Endodermal cell (in vitro differentiated cells): ENCODE measurements around the gene CD300LF. TPM values are rescaled to one million over a fixed set of nuclear protein-coding genes. Genes with fewer than 3 reads are reported as not detected.

Experiments used
- DNase-seq: peaks from one replicate; pipeline ENCODE4 v3.0.0-alpha.2; 2017
- H3K27ac ChIP-seq: 2 replicates; pipeline ENCODE4 v1.5.1; 2013; ENCODE audit warnings: mild to moderate bottlenecking, low read depth, low read length, moderate library complexity
- H3K27me3 ChIP-seq: 2 replicates; pipeline ENCODE4 v1.6.1; 2013; ENCODE audit warnings: mild to moderate bottlenecking, low read length, moderate library complexity; ENCODE audit not compliant: insufficient read depth, control insufficient read depth, poor library complexity, severe bottlenecking
- H3K36me3 ChIP-seq: 2 replicates; pipeline ENCODE4 v1.7.0; 2013; ENCODE audit warnings: mild to moderate bottlenecking, low read length, moderate library complexity; ENCODE audit not compliant: control insufficient read depth, insufficient read depth
- H3K4me1 ChIP-seq: one replicate; pipeline ENCODE4 v1.7.0; 2013; ENCODE audit warnings: low read length; ENCODE audit not compliant: control insufficient read depth, insufficient read depth
- H3K4me3 ChIP-seq: 2 replicates; pipeline ENCODE4 v1.5.1; 2013; ENCODE audit warnings: mild to moderate bottlenecking, low read length, moderate library complexity
- H3K9ac ChIP-seq: 2 replicates; pipeline ENCODE4 v1.6.1; 2013; ENCODE audit warnings: mild to moderate bottlenecking, low read length, moderate library complexity; ENCODE audit not compliant: poor library complexity, severe bottlenecking; ENCODE audit errors: extremely low read depth
- H3K9me3 ChIP-seq: 2 replicates; pipeline ENCODE4 v1.6.1; 2013; ENCODE audit warnings: mild to moderate bottlenecking, low read length, moderate library complexity; ENCODE audit not compliant: control insufficient read depth
- H3K27ac Mint-ChIP-seq: 2 replicates; pipeline ENCODE4 v1.8.0; 2020; ENCODE audit warnings: mixed read lengths
- H3K27me3 Mint-ChIP-seq: 2 replicates; pipeline ENCODE4 v1.8.0; 2021; ENCODE audit warnings: mild to moderate bottlenecking, mixed read lengths; ENCODE audit not compliant: insufficient read depth
- H3K36me3 Mint-ChIP-seq: 2 replicates; pipeline ENCODE4 v1.8.0; 2020; ENCODE audit warnings: low read depth, mixed read lengths
- H3K4me1 Mint-ChIP-seq: 2 replicates; pipeline ENCODE4 v1.8.0; 2020; ENCODE audit warnings: mixed read lengths
- H3K4me3 Mint-ChIP-seq: 2 replicates; pipeline ENCODE4 v1.8.0; 2020; ENCODE audit warnings: mild to moderate bottlenecking, moderate library complexity, mixed read lengths
- H3K9me3 Mint-ChIP-seq: 2 replicates; pipeline ENCODE4 v1.8.0; 2020; ENCODE audit warnings: mild to moderate bottlenecking, mixed read lengths
- WGBS, 2 experiments: methylation state at CpG; one replicate each; pipeline versions ENCODE4 v1.1.5 to v1.1.7; 2013; ENCODE audit warnings: missing lambda C conversion rate in 2 of 2, mixed read lengths in 1 of 2; ENCODE audit not compliant: insufficient coverage in 1 of 2, insufficient read length in 1 of 2; 5-methylcytosine and 5-hydroxymethylcytosine counted together
- total RNA-seq, 2 donors: library from RNA; stranded (reverse); fragmentation: NEBNext Ultra II Directional in 1 of 2; extraction: Animal tissue kit (Norgen Biotek cat#: 25700) in 1 of 2; gene quantifications; 2 replicates in 1 of 2; 3 replicates in 1 of 2; pipeline ENCODE4 v1.2.1, GENCODE V29; 2021
- TF ChIP-seq, protein P1 (sequence below): fragments of 200-600 bp; sonication (generic); conservative IDR thresholded peaks from 2 replicates; pipeline ENCODE4 v1.5.0; 2021; ENCODE audit warnings: antibody characterized with exemption, mild to moderate bottlenecking

CD300LF gene
- total RNA-seq, 2 donors from 2014 or later: not detected

DNA sequence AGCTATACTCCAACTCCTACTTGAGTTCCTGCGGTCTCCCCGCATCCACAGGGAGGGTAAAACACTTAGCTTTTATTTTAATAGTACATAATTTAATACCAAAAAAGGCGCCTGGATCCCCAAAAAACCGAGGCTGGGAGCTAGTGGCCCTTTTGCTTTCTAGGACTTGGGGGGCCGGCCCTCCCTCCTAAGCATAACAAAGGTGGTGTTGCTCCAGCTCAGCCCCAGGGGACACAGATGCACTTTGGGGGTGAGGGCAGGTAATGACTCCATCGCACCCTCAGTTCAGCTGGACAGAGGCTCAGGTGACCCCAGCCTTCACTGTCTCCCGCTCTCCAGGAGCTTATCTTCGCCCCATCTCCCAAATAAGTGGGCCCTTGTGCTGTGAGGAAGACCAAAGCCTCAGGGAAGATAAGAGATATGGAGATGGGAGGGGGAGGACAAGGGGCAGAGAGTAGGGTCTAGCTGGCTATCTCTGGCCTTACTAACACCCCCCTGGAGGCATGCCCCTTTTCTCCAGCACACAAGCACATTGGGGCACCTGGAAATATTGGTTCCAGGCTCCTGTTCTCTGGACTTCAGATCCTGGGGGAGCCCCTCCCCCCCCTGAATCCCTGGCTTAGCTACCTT, 32.9 kb upstream of the CD300LF start:
- peak overlapping the region; percentile 57 for H3K4me3 ChIP-seq
- no peaks in the 10 kb centered on the region for H3K36me3 ChIP-seq
- Mint-ChIP-seq H3K27me3 (no peaks in the 10 kb centered on the region), H3K27ac (peak overlapping the region; percentile 92), H3K4me3 (peak overlapping the region; percentile 95), H3K4me1 (peaks cover 38% of the 10 kb centered on the region), H3K9me3 (no peaks in the 10 kb centered on the region), H3K36me3 (no peaks in the 10 kb centered on the region)
- no peak overlapping the region for H3K9ac ChIP-seq
- no peaks in the 10 kb centered on the region for H3K27me3 ChIP-seq
- no peak for DNase-seq
- H3K9me3 ChIP-seq: no peaks in the 10 kb centered on the region
- no peak overlapping the region for H3K27ac ChIP-seq
- TF ChIP-seq, protein P1, sequence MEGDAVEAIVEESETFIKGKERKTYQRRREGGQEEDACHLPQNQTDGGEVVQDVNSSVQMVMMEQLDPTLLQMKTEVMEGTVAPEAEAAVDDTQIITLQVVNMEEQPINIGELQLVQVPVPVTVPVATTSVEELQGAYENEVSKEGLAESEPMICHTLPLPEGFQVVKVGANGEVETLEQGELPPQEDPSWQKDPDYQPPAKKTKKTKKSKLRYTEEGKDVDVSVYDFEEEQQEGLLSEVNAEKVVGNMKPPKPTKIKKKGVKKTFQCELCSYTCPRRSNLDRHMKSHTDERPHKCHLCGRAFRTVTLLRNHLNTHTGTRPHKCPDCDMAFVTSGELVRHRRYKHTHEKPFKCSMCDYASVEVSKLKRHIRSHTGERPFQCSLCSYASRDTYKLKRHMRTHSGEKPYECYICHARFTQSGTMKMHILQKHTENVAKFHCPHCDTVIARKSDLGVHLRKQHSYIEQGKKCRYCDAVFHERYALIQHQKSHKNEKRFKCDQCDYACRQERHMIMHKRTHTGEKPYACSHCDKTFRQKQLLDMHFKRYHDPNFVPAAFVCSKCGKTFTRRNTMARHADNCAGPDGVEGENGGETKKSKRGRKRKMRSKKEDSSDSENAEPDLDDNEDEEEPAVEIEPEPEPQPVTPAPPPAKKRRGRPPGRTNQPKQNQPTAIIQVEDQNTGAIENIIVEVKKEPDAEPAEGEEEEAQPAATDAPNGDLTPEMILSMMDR: no peak
- 62 to 70% methylated on average over 2 to 6 of the region's 8 CpGs for WGBS, 2 experiments
- H3K4me1 ChIP-seq: peaks cover 26% of the 10 kb centered on the region

DNA sequence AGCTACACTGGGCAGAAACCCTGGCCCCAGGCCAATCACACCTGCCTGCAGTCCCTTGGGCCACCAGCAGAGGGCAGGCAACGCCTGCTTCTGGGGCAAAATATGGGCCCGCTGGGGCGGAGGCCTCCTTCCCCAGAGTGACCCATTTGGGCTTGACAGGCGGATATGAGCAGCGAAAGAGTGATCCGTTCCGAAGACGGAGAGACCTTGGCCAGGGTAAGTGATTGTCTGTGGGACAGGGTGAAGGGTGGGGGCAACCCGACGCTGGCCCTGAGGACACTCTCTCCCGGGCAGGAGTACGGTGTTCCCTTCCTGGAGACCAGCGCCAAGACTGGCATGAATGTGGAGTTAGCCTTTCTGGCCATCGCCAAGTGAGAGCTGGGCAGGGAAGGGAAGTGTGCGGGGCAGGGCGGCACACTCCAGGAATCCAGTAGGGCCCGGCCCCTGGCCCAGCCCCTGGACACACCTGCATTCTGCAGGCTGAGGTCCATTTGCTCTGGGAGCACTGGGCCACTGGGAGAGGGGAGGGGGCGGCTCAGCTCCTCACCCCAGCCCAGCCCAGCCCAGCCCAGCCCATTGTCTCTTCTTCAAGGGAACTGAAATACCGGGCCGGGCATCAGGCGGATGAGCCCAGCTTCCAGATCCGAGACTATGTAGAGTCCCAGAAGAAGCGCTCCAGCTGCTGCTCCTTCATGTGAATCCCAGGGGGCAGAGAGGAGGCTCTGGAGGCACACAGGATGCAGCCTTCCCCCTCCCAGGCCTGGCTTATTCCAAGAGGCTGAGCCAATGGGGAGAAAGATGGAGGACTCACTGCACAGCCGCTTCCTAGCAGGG, 32.2 kb upstream of the CD300LF start:
- no peaks in the 10 kb centered on the region for H3K9me3 Mint-ChIP-seq

DNA sequence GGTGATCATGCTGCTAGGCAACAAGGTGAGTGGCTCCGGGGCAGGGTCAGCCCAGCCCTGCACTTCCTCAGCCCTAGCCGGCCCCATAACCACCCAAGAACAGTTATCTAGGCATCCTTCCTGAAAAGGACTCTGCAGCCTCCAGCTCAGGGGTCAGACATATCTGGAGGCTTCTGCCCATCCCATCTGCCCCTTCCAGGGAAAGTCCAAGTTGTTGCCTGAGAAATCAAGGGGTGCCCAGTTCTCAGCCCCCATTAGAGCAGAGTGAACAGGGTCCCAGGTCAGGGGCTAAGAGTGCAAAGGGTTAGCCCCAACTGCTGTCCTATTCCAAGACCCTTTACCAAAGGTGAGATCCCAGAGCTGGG, 31.6 kb upstream of the CD300LF start:
- Mint-ChIP-seq H3K4me3 (peak overlapping the region; percentile 28), H3K4me1 (peaks cover 28% of the 10 kb centered on the region), H3K36me3 (no peaks in the 10 kb centered on the region), H3K27ac (no peak overlapping the region), H3K9me3 (no peaks in the 10 kb centered on the region), H3K27me3 (no peaks in the 10 kb centered on the region)
- Histone ChIP-seq H3K27me3 (no peaks in the 10 kb centered on the region), H3K36me3 (no peaks in the 10 kb centered on the region), H3K4me1 (peaks cover 26% of the 10 kb centered on the region), H3K9ac (no peak overlapping the region), H3K27ac (no peak overlapping the region), H3K4me3 (no peak overlapping the region), H3K9me3 (no peaks in the 10 kb centered on the region)
- TF ChIP-seq, protein P1: no peak
- WGBS, 2 experiments: 76% methylated on average over 2 of the region's 2 CpGs; no CpG with 5 or more reads in 1 of the 2 experiments
- no peak for DNase-seq

More for the DNA sequence above, 32.2 kb upstream of the CD300LF start:
- TF ChIP-seq, protein P1: peak; percentile 99
- WGBS, 2 experiments: 37 to 40% methylated on average over 15 to 23 of the region's 24 CpGs
- peak; percentile 99 for DNase-seq
- H3K36me3 ChIP-seq: no peaks in the 10 kb centered on the region
- H3K36me3 Mint-ChIP-seq: no peaks in the 10 kb centered on the region
- no peaks in the 10 kb centered on the region for H3K9me3 ChIP-seq
- peaks cover 26% of the 10 kb centered on the region for H3K4me1 ChIP-seq
- H3K27me3 Mint-ChIP-seq: no peaks in the 10 kb centered on the region
- no peak overlapping the region for H3K27ac ChIP-seq
- no peak overlapping the region for H3K9ac ChIP-seq
- peaks cover 33% of the 10 kb centered on the region for H3K4me1 Mint-ChIP-seq
- peak overlapping the region; percentile 28 for H3K4me3 Mint-ChIP-seq
- peak overlapping the region; percentile 57 for H3K4me3 ChIP-seq
- no peak overlapping the region for H3K27ac Mint-ChIP-seq
- H3K27me3 ChIP-seq: no peaks in the 10 kb centered on the region
